ENCODE measurements around the gene EHBP1. TPM values are rescaled to one million over a fixed set of nuclear protein-coding genes. Genes with fewer than 3 reads are reported as not detected.

The EHBP1 gene
- polyA plus RNA-seq, 12 donors, result 23.7 to 67.8 (median 32.0) TPM; not detected in 1

- no peak for DNase-seq
Observed at GRCh38 chr2:62775367-62775668, 69.8 kb downstream of the EHBP1 start.

- no peak for DNase-seq
Observed at GRCh38 chr2:62783679-62784078, 78.2 kb downstream of the EHBP1 start.

GRCh38 chr2:62784341-62784740 lies 78.8 kb downstream of the EHBP1 start:
- DNase-seq, result no peak

- DNase-seq, result no peak
Observed at GRCh38 chr2:62785216-62785615, 79.7 kb downstream of the EHBP1 start.

GRCh38 chr2:62785810-62786597 lies 80.5 kb downstream of the EHBP1 start:
- DNase-seq, result no peak

GRCh38 chr2:62787386-62787785 lies 81.9 kb downstream of the EHBP1 start:
- peak; percentile 13 for DNase-seq

GRCh38 chr2:62789518-62789917 lies 84.0 kb downstream of the EHBP1 start:
- DNase-seq, result no peak

GRCh38 chr2:62789918-62790317 lies 84.4 kb downstream of the EHBP1 start:
- DNase-seq, result no peak

GRCh38 chr2:62792408-62792807 lies 86.9 kb downstream of the EHBP1 start:
- DNase-seq, result no peak

GRCh38 chr2:62793213-62793612 lies 87.7 kb downstream of the EHBP1 start:
- no peak for DNase-seq

GRCh38 chr2:62794791-62795190 lies 89.3 kb downstream of the EHBP1 start:
- no peak for DNase-seq

GRCh38 chr2:62795341-62795740 lies 89.8 kb downstream of the EHBP1 start:
- DNase-seq, result no peak

- DNase-seq, result no peak
Observed at GRCh38 chr2:62797107-62797506, 91.6 kb downstream of the EHBP1 start.

GRCh38 chr2:62800618-62801017 lies 95.1 kb downstream of the EHBP1 start:
- no peak for DNase-seq

- no peak for DNase-seq
Observed at GRCh38 chr2:62801110-62801509, 95.6 kb downstream of the EHBP1 start.

- DNase-seq, result no peak
Observed at GRCh38 chr2:62801814-62802523, 96.5 kb downstream of the EHBP1 start.

GRCh38 chr2:62803961-62804360 lies 98.4 kb downstream of the EHBP1 start:
- DNase-seq, result no peak

- DNase-seq, result no peak
Observed at GRCh38 chr2:62806231-62806630, 100.7 kb downstream of the EHBP1 start.

GRCh38 chr2:62808554-62808953 lies 103.0 kb downstream of the EHBP1 start:
- no peak for DNase-seq

- no peak for DNase-seq
Observed at GRCh38 chr2:62811086-62811485, 105.6 kb downstream of the EHBP1 start.

- DNase-seq, result no peak
Observed at GRCh38 chr2:62811972-62812371, 106.5 kb downstream of the EHBP1 start.

GRCh38 chr2:62812921-62813825 lies 107.7 kb downstream of the EHBP1 start:
- DNase-seq, result no peak

- peak; percentile 22 for DNase-seq
Observed at GRCh38 chr2:62814123-62814522, 108.6 kb downstream of the EHBP1 start.
